ENCODE measurements around the gene NPTX1. TPM values are rescaled to one million over a fixed set of nuclear protein-coding genes. Genes with fewer than 3 reads are reported as not detected.

Gene NPTX1
- total and polyA plus RNA-seq, 9 donors, result 0.02 to 19.8 (median 0.33) TPM; not detected in 1

DNA sequence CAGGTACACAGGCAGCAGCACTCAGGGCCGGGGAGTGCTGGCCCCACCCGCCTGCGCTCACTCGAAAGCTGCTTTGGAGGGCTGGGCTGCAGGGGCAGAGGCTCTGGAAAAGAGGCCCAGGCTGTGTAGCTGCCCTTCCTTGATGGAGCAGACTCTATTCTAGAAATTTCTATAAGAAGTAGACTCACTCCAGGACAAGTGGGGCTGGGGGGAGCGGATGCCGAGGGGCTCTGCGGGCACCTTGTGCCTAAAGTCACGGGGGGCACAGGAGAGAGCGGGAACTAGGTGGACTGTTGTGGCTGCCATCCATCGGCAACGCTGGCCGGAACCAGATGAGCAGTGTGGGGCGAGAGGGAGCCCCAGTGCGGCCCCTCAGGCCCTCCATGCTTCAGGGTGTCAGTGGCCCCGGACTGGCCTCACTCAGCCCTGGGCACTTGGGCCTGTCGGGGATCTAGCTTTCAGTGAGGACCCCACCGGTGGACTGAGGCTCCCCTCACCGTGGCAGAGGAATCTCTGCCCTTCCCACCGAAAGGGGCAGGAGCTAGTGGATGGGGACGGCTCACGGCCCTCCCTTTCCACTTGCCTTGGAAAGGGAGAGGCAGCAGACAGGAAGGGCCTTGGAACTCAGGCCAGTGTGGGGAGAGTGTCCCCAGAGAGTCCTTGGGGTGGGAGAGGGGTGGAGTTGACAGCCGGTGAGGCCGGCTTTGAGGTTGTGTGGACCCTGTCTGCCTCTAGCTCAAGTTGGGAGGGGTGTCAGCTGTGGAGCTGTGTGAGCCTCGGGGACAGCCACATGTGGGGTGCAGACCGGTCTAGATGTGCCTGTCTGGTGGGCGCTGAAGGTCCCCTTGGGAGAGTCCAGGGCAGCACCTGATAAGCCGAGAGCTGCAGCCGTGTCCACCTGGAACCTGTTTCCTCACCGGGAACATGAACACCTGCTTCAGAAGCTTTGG lies 44.9 kb downstream of the NPTX1 start:
- no peaks in the 10 kb centered on the region for H3K36me3 ChIP-seq
- DNase-seq, result peak in 1 of 5 donors; percentile 10
- H3K9me3 ChIP-seq, result no peaks in the 10 kb centered on the region
- H3K27me3 ChIP-seq, result no peaks in the 10 kb centered on the region
- no peak overlapping the region for H3K4me3 ChIP-seq
- no peaks in the 10 kb centered on the region for H3K4me1 ChIP-seq (ENCODE audit: insufficient read depth)
- H3K27ac ChIP-seq, result no peak overlapping the region
- intact Hi-C loops (cut with DNase I), result loop anchor here in 1 of 4 donors (10.0 kb wide), 1 partner anchor 673 kb away; no protein-coding TSS in a partner anchor
- TF ChIP-seq EP300 (IDR thresholded peaks at IDR 0.05), result no peak
- WGBS, 3 donors, result 84 to 91% (median 85%) methylated on average over 28 to 29 of the region's 29 CpGs

DNA sequence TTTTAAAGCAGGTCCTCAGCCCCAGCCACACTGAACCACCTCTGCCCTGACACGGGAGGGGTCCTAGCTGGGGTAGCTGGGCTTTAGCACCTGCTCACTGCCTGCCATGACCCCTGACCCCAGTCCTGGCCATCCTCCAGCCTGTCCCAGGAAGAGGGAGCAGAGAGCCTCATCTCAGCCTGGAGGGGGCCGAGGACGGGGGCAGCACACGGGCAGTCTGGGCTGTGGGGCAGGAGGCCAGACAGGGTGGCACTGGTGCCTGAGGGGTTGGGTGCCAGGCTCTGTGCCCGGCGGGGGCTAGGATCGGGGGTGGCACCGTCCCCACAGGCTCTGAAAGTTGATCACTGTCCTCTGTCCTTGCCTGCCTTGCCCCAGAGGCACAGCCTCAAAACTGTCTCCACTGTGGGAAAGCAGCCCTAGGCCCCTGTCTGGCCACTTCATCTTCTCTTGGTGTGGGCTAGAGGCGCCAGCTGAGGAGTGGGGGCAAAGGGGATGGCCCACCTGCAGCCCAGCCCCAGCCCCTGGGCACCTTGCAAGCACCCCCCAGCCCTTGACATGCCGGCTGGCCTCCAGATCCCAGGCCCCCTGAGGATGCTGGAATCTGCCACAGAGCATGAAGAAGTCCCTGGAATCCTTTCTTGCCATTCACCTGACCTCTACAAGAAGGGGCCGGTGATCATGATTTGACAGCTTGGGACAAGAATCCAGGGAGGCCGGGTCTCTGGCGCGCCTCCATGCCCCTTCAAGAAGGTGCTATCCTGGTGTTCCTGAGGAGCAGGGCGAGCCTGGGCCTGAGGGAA lies 45.8 kb downstream of the NPTX1 start:
- no peaks in the 10 kb centered on the region for H3K27me3 ChIP-seq
- no peak overlapping the region for H3K4me3 ChIP-seq
- DNase-seq, result peak in 2 of 5 donors; percentile 26 to 34
- H3K27ac ChIP-seq, result no peak overlapping the region
- TF ChIP-seq EP300 (IDR thresholded peaks at IDR 0.05), result no peak
- TF ChIP-seq, protein P1, sequence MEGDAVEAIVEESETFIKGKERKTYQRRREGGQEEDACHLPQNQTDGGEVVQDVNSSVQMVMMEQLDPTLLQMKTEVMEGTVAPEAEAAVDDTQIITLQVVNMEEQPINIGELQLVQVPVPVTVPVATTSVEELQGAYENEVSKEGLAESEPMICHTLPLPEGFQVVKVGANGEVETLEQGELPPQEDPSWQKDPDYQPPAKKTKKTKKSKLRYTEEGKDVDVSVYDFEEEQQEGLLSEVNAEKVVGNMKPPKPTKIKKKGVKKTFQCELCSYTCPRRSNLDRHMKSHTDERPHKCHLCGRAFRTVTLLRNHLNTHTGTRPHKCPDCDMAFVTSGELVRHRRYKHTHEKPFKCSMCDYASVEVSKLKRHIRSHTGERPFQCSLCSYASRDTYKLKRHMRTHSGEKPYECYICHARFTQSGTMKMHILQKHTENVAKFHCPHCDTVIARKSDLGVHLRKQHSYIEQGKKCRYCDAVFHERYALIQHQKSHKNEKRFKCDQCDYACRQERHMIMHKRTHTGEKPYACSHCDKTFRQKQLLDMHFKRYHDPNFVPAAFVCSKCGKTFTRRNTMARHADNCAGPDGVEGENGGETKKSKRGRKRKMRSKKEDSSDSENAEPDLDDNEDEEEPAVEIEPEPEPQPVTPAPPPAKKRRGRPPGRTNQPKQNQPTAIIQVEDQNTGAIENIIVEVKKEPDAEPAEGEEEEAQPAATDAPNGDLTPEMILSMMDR (IDR thresholded peaks at IDR 0.05), result no peak
- TF ChIP-seq POLR2A (IDR thresholded peaks at IDR 0.05), result no peak
- intact Hi-C loops (cut with DNase I), result loop anchor here in 1 of 4 donors (10.0 kb wide), 1 partner anchor 674 kb away; no protein-coding TSS in a partner anchor
- 85 to 90% (median 86%) methylated on average over 14 to 15 of the region's 15 CpGs for WGBS, 3 donors
- H3K4me1 ChIP-seq (ENCODE audit: insufficient read depth), result no peaks in the 10 kb centered on the region
- no peaks in the 10 kb centered on the region for H3K9me3 ChIP-seq
- no peaks in the 10 kb centered on the region for H3K36me3 ChIP-seq

DNA sequence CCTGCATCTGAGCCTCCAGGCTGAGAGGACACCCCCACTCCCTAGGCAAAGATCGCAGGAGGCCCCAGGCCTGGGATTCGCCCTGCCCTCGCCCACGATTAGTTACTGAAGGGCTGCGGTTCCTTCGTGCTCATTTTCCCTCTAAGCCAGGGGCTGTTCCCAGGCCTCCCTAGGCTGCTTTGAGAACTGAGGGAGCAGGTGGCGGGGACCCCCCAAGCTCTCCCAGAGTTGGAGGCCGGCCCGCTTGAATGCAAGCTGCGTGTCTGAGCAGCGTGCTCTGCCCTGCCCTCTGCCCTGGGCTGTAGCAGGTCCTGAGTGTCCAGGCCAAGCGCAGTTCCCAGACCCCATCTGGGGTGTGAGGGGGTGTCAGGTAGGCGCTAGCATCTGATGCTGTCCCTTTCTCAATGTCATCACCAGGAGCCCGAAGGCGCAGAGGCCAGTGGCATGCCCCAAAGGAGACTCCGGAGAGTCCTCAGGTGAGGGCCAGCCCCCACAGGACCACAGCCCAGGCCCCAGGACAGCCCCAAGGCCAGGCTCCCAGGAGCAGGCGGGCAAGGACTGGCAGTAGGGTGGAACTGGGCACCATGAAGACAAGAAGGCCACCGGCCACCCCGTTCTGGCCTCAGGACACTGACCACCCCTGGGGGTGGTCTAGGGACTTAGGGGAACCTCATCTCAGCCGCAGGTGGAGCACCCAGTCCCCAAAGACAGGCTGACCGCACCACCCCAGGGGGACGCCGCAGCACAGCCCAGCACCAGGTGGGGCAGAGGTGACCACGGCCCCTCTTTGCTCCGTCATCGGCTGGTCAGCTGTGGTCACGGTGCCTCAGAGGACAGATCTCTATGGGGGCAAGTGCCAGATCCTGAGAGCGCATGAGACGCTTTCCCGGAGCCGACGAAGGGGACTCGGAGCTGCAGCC lies 46.8 kb downstream of the NPTX1 start:
- Histone ChIP-seq H3K9me3 (no peaks in the 10 kb centered on the region), H3K4me1 (ENCODE audit: insufficient read depth) (no peaks in the 10 kb centered on the region), H3K36me3 (no peaks in the 10 kb centered on the region), H3K27ac (no peak overlapping the region), H3K27me3 (no peaks in the 10 kb centered on the region), H3K4me3 (no peak overlapping the region)
- TF ChIP-seq, protein P1 (IDR thresholded peaks at IDR 0.05), result no peak
- no peak for TF ChIP-seq POLR2A (IDR thresholded peaks at IDR 0.05)
- intact Hi-C loops (cut with DNase I), result loop anchor here (5.0 to 10.0 kb wide), 4 partner anchors 145 to 675 kb away; no protein-coding TSS in a partner anchor
- DNase-seq, result peak in 1 of 5 donors; percentile 26
- 91 to 92% (median 92%) methylated on average over 27 to 33 of the region's 33 CpGs for WGBS, 3 donors

DNA sequence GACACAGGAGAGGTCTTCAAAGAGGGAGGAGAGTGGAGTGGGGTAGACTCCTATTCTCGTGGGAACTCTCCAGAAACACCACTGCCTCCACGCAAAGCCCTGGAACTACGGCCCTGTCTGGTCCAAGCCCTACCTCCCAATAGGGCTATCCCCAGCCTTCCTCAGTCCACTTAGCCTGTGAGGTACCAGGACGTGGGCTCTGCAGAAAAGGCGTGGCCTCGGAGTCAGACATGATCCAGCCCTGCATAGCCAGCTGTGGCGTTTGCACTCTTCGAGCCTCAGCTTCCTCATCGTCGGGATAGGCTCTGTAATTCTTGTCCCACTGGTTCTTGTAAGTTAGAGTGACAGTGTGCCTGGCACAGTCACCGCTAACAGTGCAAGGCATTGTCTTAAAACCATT lies 47.6 kb downstream of the NPTX1 start:
- intact Hi-C loops (cut with DNase I), result loop anchor here in 3 of 4 donors (5.0 to 10.0 kb wide), 4 partner anchors 146 to 676 kb away; no protein-coding TSS in a partner anchor
- DNase-seq, result peak in 1 of 5 donors; percentile 22
- H3K4me3 ChIP-seq, result no peak overlapping the region

More for the DNA sequence above, 47.6 kb downstream of the NPTX1 start:
- no peak for TF ChIP-seq EP300 (IDR thresholded peaks at IDR 0.05)
- TF ChIP-seq, protein P1 (IDR thresholded peaks at IDR 0.05), result no peak
- Histone ChIP-seq H3K4me1 (ENCODE audit: insufficient read depth) (no peaks in the 10 kb centered on the region), H3K27me3 (no peaks in the 10 kb centered on the region), H3K9me3 (no peaks in the 10 kb centered on the region), H3K27ac (no peak overlapping the region), H3K36me3 (no peaks in the 10 kb centered on the region)
- 80 to 86% (median 84%) methylated on average over 11 of the region's 11 CpGs for WGBS, 3 donors
